Body of pancreas (tissue), 4 donors: ENCODE data around the gene TWSG1.

Experiments
- POLR2A ChIP-seq, 3 donors: fragments of 450-650 bp; IDR thresholded peaks; one replicate each; pipeline ENCODE4 v1.6.1; 2016; ENCODE audit warnings: antibody characterized with exemption in 3 of 3, mild to moderate bottlenecking in 2 of 3
- TF ChIP-seq, protein P1 (sequence below), 7 experiments: fragments of 450-650 bp in 4 of 7; fragments of 200-600 bp in 3 of 7; sonication (generic) in 3 of 7; IDR thresholded peaks; one replicate each; pipeline ENCODE4 v1.5.1; 2016 to 2019; ENCODE audit warnings: antibody characterized with exemption in 7 of 7

DNA sequence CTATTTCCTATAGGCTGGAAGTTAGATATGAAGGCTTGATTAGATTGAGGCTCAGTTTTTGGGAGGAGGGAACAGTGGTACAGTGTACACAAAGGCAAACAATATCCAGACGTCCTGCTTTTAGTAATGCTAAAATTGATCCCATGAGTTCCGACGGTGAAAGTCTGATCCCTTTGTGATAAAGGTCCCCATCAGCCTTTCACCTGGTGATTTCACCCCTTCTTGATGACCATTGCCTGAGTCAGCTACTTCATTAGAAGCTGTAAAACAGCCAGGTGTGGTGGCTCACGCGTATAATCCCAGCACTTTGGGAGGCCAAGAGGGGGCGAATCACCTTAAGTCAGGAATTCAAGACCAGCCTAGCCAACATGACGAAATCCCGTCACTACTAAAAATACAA is 29.7 kb downstream of the TWSG1 start:
- TF ChIP-seq POLR2A (IDR thresholded peaks at IDR 0.05) = no peak
- TF ChIP-seq, protein P1, sequence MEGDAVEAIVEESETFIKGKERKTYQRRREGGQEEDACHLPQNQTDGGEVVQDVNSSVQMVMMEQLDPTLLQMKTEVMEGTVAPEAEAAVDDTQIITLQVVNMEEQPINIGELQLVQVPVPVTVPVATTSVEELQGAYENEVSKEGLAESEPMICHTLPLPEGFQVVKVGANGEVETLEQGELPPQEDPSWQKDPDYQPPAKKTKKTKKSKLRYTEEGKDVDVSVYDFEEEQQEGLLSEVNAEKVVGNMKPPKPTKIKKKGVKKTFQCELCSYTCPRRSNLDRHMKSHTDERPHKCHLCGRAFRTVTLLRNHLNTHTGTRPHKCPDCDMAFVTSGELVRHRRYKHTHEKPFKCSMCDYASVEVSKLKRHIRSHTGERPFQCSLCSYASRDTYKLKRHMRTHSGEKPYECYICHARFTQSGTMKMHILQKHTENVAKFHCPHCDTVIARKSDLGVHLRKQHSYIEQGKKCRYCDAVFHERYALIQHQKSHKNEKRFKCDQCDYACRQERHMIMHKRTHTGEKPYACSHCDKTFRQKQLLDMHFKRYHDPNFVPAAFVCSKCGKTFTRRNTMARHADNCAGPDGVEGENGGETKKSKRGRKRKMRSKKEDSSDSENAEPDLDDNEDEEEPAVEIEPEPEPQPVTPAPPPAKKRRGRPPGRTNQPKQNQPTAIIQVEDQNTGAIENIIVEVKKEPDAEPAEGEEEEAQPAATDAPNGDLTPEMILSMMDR (IDR thresholded peaks at IDR 0.05) = no peak
